ENCODE measurements around the gene TMEM138.
"Not testable (repeated sequence)": the region's sequence is repeated elsewhere in the genome, so short reads cannot be mapped to it uniquely, and the experiment has no call there.

Gene TMEM138

DNA sequence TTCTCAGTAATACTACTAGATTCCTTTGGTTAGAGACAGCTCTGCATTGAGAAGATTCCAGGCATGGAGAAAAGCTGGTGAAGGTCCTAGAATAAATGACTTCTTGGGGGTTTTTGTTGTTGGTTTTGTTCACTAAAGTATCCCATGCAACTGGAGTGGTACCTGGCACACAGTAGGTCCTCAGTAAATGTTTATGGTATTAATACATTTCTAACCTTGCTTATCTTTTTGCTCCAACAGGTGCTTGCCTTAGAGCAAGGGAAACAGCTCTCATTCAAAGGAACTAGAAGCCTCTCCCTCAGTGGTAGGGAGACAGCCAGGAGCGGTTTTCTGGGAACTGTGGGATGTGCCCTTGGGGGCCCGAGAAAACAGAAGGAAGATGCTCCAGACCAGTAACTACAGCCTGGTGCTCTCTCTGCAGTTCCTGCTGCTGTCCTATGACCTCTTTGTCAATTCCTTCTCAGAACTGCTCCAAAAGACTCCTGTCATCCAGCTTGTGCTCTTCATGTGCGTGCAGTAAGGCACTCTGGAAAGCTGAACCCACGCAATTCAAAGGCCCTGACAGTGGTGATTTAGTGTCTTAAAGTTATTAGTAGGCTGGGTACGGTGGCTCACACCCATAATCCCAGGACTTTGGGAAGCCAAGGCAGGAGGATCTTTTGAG lies 2.0 kb downstream of the TMEM138 start:
- DNase-seq (ENCODE audit: low read depth in 2 of 2) = no peak

DNA sequence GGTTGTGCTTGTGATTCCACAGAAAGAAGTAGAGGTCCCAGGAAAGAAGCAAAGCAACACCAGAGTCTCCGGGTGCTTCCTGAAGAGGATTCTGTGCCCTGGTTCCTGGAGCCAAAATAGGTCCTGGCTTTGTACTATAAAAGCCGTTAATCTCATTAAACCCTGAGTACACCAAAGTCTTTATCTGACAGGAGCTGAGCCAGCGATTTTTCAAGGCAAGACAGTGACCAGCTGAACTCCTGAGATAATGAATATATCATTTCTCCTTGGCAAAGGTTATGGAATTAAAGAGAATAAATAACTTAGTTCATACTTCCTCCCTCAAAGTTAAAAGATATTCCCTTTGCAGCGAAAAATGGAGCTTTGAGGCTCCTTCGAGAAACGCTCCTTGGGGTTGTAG lies 5.2 kb downstream of the TMEM138 start:
- no peak for DNase-seq (ENCODE audit: low read depth in 2 of 2)

DNA sequence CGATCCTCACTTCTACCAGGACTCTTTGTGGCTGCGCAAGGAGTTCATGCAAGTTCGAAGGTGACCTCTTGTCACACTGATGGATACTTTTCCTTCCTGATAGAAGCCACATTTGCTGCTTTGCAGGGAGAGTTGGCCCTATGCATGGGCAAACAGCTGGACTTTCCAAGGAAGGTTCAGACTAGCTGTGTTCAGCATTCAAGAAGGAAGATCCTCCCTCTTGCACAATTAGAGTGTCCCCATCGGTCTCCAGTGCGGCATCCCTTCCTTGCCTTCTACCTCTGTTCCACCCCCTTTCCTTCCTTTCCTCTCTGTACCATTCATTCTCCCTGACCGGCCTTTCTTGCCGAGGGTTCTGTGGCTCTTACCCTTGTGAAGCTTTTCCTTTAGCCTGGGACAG lies 6.5 kb downstream of the TMEM138 start:
- DNase-seq (ENCODE audit: low read depth in 2 of 2) = no peak

DNA sequence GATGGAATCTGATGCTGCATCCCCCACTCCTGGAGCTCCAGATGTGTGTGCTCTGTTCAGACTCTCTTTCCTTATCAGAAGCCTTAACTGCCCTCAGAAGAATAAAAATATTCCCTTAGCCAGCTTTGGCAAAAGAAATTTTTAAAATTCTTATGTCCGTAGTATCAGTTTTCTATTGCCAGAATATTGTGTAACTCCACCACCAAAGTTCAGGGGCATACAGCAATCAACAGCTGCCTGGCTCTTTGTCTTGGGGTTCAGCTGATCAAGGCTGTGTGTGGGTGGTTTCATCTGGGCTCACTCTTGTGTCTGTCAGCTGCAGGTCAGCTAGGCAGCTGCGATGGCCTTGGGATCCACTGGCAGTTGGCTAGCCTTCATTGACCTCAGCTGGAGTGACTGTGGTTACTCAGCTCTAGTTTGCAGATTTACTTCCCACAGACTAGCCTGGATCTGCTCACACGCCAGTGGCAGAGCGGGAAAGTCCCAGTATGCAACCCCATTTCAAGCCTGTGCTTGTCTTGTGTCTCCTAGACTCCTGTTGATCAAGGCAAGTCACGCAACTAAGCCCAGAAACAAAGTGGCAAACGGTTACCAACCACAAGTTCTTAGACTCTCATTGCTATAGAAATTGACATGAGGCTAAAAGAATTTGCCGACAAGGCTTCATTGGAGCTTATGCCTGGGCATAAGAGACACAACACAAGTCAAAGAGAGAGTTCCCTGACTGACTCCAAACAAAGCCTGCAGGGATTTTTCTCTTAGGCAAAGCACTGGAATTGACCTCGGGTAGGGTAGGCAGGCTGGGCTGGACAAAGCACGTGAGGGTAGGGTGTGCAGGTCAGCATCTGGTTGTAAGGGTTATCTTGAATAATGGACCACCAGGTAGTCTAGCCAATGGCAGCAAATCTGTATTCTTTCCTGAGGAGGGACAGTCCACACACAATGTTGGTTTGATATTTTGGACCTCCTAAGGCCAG lies 7.5 kb downstream of the TMEM138 start:
- no peak for DNase-seq (ENCODE audit: low read depth in 2 of 2)

DNA sequence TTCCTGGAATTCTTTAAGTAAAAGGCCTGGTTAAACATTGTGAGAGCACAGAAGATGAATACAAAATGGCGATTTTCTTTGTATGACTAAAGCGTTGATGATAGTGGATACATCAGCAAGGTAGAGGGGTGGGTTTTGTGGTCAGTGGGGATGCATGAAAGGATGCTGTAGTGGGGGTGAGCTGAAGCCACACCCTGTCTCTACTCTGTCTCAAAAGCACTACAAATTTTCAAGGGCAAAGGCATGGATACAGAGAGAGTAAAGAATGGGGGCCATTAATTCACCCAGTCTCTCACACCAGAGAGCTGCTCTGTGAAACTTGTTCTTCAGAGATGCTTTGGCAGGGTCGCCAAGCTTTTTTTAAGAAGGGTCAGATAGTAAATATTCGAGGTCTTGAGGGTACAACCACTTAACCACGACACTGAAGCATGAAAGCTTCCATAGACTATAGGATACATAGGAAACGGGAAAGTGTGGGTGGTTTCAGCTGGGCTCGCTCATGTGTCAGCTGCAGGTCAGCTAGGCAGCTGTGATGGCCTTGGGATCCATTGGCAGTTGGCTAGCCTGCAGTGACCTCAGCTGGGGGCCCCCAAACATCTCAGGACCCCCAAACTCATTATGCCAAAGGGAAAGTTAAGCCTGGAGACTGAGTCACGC lies 8.3 kb downstream of the TMEM138 start:
- no peak for DNase-seq (ENCODE audit: low read depth in 2 of 2)

DNA sequence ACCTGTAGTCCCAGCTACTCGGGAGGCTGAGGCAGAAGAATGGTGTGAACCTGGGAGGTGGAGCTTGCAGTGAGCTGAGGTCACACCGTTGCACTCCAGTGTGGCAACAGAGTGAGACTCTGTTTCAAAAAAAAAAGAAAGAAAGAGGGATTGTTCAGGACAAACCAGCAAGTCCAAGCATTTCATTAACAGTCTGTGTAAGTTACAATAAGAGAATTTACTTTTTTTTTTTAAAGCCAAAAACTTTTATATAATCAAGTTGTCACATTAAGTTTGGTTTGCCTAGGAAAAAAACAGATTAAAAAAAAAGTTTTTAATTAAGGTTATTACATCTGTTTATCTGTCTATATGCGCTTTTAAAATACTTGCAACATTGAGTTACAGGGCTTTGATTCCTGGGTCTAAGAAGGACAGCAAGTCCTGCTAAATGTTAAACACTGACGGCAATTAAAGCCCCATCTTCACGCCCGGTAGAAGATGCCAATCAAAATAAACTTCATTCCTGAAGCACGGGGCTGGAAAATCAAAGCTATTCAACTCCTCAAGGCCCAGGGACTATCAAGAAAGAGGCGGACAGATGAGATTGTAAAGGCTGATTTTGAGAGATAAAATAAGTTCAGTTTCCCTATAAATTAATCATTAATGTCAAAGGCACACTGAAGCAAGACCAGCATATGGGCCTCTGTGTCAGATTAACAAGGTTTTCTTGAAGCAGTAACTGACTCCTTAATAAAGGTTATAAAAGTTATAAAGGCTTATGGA lies 10.7 kb downstream of the TMEM138 start:
- DNase-seq (ENCODE audit: low read depth in 2 of 2) = no peak

DNA sequence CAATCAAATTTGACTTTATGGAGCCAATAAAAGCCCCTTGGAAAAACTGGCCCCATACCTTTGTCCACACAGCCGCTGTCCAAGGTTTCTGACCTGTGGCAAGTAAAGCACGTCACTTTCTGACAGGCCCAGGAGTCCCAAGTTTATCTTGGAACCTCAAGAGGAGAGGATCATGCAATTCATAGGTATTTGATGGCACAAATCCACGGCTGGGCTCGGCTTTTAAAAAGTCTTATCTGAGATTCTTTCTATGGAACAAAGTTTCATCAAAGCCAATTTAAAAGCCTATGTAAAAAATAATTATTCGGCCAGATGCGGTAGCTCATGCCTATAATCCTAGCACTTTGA lies 13.6 kb downstream of the TMEM138 start:
- DNase-seq (ENCODE audit: low read depth in 2 of 2) = no peak

DNA sequence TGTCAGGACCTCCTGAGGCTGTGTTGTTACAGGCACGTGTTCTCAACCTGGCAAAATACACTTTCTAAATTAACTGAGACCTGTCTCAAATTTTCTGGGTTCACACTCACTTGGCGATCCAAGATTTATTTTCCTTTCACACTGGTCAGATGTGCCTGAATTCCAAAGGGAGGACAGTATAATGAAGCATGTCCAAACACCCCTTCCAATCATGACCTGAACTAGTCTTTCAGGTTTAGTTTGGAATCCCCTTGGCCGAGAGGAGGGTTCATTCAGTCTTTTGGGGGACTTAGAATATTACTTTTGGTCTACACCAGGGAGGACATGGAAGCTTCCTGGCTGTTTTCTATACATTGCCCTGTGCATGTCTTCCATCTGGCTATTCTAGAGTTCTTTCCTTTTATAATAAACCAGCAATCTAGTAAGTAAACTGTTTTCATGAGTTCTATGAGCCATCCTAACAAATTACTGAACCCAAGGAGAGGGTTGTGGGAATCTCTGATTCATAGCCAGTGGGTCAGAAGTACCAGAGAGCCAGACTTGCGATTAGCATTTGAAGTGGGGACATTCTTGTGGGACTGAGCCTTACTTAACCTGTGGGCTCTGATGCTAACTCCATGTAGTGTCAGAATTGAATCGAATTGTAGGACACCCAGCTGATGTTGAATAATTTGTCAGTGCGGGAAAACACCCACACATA lies 15.4 kb downstream of the TMEM138 start:
- DNase-seq (ENCODE audit: low read depth in 2 of 2) = no peak

DNA sequence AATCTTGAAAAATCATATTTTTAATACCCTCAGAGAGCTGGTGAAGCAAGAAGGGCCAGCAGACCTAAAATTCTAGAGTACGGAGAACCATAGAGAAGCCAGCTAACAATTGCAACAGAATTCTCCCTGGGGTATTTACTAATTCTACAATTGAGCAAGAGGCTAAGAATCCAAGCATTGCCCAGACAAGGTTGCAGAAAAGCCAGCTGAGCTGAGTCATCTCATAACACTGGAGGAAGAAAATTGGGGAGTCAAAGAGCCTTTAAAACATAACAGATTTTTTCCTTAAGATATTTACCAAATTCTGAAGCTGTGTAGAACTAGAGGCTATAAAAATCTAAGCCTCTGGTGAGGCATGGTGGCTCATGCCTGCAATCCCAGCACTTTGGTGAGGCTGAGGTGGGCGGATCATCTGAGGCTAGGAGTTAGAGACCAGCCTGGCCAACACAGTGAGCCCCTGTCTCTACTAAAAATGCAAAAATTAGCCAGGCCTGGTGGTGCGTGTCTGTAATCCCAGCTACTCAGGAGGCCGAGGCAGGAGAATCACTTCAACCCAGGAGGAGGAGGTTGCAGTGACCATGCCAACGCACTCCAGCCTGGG lies 16.6 kb downstream of the TMEM138 start:
- no peak for DNase-seq (ENCODE audit: low read depth in 2 of 2)

DNA sequence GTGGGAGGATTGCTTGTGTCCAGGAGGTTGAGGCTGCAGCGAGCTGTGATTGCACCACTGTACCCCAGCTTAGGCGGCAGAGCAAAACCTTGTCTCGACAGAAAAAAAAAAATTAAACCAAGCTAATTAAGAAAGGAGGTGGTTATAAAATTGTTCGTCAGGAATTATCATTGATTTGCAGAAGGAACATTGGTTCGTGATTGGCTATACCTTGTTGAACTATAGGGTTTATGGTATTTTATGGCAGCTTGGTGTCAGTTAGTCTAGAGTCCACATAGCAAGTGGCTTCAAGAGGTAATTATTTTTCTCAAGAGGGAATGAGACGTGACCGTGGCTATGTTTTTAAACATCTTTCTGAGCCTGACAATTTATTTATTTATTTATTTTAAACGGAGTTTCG lies 18.7 kb downstream of the TMEM138 start:
- DNase-seq (ENCODE audit: low read depth in 2 of 2) = no peak

DNA sequence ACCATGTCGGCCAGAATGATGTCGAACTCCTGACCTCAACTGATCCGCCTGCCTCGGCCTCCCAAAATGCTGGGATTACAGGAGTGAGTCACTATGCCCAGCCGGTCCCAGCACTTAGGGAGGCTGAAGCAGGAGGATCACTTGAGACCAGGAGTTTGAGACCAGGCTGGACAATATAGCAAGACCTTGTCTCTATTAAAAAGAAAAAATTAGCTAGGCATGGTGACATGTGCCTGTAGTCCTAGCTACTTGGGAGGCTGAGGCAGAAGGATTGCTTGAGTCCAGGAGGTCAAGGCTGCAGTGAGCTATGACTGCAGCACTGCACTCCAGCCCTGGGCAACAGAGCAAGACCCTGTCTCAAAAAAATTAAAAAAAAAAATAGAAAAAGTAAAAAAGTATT lies 21.7 kb downstream of the TMEM138 start:
- DNase-seq (ENCODE audit: low read depth in 2 of 2) = not testable (repeated sequence)

DNA sequence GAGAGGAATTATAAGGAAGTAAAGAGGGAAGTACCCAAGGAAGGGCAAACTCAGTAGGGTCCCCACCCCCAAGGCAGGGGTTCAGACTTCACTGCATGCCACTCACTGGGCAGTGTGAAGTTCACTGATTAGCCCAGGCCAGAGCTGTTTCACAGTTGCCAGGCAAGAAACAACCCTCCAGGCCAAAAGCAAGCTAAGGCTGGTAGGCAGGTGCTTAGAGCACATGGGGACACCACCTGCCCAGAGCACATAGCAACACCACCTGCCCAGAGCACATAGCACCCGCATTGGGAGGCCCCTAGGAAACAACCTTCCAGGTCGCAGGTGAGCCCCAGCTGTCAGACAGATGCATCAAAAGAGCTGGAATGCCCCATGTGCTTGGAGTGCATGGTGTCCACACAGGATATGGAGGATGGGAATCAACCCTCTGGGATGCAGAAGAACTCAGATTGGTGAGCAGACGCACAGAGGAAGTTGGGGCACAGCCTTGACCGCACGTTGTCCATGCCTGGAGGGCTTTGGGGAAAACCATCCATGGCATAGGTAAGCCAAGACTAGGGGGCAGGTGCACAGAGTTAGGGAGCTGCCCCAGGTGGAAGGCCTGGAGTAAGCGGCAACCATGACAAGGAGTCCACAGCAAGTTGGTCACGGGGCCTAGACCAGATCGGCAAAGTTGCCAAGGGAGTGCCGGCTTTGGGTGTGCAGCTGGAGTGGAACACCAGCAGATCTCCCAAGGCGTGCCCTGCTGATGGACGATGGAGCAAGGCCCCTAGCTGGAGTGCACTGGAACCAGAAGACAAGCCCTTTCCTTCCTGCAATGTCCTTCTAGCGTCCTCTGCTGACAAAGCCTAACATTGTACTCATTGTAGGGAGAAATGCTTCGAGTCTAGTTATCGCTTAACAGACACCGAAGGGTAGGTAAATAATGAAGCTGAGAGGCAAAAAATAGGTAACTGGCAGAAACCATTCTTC lies 22.4 kb downstream of the TMEM138 start:
- no peak for DNase-seq (ENCODE audit: low read depth in 2 of 2)

DNA sequence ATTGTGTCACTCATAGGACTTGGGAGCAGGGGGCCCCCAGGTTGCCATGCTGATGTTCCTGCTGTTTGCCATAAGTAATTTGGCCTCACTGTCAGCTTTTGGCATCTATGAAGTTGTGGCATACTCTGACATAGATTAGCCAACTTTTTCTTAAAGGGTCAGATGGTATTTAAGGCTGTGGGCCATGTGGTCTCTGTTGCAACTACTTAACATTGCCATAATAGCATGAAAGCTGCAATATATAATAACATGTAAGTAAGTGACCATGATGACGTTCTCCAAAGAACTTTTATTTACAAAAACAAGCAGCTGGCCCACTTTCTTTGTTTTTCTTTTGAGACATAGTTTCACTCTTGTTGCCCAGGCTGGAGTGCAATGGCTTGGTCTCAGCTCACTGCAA lies 28.0 kb downstream of the TMEM138 start:
- no peak for DNase-seq (ENCODE audit: low read depth in 2 of 2)

DNA sequence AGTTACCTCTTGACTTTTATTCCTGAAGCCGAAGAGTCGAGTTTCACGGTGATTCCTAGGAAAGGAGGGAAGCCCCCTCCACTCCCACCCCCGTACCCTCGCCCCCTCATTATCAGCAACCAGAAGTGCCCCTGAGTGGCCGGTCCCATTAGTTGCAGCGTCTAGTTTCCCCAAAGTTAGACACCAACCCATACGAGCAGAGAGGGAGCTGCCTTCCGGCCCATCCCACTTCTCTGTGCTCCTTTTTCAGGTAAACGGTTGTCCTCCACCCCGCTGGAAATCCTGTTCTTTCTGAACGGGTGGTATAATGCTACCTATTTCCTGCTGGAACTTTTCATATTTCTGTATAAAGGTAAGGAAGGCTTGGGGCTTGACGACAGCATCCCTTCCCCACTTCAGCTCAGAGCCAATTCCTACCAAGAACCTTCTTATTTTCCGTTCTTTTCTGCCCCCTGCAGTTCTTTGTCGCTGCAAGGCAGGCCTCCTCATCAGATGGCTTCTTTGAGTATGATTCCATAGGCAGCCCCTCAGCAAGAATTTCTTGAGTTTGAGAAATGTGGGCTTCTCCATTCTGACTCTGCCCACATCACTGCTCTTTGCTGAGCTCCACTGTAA lies 30.9 kb downstream of the TMEM138 start:
- no peak for DNase-seq (ENCODE audit: low read depth in 2 of 2)

DNA sequence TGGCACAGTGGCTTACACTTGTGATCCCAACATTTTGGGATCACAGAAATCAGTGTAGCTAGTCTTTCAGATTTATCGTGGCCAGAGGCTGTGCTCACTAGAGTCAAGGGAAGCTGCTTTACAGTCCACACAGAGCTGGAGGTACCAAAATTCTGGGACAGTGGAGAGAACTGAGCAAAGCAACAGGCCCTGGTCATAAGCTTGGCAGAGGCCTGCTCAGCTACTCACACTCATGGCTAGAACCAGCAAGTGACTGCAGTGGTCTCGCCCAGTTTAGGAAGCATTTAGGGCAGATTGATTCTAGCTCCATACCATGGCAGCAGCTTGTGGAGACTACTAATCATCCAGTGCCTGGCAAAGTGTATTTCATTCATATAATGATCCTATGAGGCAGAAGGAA lies 39.0 kb downstream of the TMEM138 start:
- DNase-seq (ENCODE audit: low read depth in 2 of 2) = no peak

DNA sequence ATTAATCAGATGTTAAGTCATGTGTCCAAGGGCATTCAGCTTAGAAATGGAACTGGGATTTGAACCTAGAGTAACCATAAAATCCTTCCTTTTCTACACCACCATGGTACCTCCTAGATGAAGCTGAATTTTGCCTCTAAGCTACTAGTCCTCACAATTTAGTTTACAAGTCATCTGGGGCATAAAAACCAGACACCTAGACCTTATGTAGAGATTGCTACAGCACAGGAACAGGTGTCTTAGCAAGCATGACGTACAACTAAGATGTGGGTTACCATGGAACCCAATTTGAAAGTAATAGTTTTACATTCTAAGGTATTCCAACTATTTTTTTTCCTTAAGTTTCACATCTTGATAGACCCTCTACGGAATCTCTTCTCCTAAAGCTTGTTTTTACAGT lies 39.4 kb downstream of the TMEM138 start:
- DNase-seq (ENCODE audit: low read depth in 2 of 2) = no peak

DNA sequence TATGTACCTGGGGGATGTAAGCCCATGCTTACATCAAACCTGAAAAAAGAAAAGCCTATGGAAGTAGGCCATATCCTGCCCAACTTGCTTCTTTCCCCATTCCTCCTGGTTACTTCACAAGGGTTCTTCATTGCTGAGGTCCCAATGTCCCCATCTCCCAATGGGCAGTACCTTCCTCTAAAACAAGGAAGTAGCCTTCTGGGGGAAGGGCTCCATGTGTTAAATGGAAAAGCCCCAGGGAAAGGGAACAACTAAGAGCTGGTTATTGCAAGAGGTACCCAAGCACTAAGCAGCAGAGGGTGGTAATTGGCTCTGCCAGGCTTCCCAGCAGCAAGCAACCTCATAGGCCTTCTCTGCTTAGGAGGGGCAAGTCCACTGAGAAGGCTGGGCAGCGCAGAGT lies 41.5 kb downstream of the TMEM138 start:
- DNase-seq (ENCODE audit: low read depth in 2 of 2) = no peak

DNA sequence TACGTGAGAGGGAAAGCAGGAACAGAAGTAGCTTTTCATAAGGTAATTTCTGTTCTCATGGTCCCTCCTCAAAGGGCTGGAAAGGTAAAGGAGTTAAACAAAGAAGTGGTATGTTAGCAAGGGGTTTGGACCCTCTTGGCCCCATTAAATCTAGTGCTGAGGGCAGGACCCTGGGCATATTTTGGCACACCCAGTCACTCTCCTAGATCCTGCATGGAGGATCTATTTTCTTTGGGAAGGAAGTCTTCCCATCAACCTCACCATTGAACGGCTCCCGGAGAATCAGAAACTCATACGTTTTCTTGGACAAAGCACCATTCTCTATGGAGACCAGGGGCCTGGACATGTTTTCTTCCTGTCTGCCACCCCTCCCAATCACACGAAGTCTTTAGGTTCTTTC lies 41.9 kb downstream of the TMEM138 start:
- DNase-seq (ENCODE audit: low read depth in 2 of 2) = no peak

DNA sequence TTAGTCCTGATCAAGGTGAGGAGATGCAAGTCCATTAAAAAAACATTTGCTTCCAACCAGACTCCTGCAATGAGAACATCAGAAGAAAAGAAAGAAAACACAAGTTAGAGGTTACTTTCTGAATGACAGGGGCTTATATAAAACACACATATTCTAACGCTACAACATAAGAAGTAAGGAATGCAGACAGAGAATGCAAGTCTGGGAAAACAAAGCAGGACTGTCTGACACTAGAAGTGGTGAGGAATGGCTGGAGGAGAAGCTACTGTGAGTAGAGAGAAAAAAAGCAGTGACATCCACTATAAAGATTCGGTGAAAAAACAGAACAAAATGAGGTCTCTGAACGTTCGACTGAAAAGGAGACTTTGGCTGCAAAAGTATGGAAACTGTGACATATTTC lies 42.5 kb downstream of the TMEM138 start:
- DNase-seq (ENCODE audit: low read depth in 2 of 2) = no peak
